ENCODE results near the gene ZSCAN12.

The ZSCAN12 gene

GRCh38 chr6:28353356-28353755 lies 46.2 kb downstream of the ZSCAN12 start:
- no peak for DNase-seq

- DNase-seq = no peak
Observed at GRCh38 chr6:28351493-28351925, 48.0 kb downstream of the ZSCAN12 start.

- no peak for DNase-seq
Observed at GRCh38 chr6:28351087-28351486, 48.5 kb downstream of the ZSCAN12 start.

- no peak for DNase-seq
Observed at GRCh38 chr6:28349892-28350737, 49.4 kb downstream of the ZSCAN12 start, which contains the start of gene ZKSCAN3. Gene ZKSCAN3, plus strand, starts transcription at chr6:28349947. Its CDS starts 9,640 bp downstream, at chr6:28359587.

- peak; percentile 51 for DNase-seq
Observed at GRCh38 chr6:28349344-28349891, 50.1 kb downstream of the ZSCAN12 start.

- DNase-seq = no peak
Observed at GRCh38 chr6:28347119-28347518, 52.4 kb downstream of the ZSCAN12 start.

- no peak for DNase-seq
Observed at GRCh38 chr6:28345201-28345600, 54.3 kb downstream of the ZSCAN12 start.

GRCh38 chr6:28343898-28344677 lies 55.5 kb downstream of the ZSCAN12 start:
- DNase-seq = no peak

- DNase-seq = no peak
Observed at GRCh38 chr6:28340310-28341095, 59.0 kb downstream of the ZSCAN12 start.

- DNase-seq = no peak
Observed at GRCh38 chr6:28337121-28337520, 62.4 kb downstream of the ZSCAN12 start.

GRCh38 chr6:28336284-28337120 lies 63.0 kb downstream of the ZSCAN12 start:
- DNase-seq = peak; percentile 47

- peak; percentile 55 for DNase-seq
Observed at GRCh38 chr6:28335564-28336283, 63.8 kb downstream of the ZSCAN12 start, which contains the start of gene ZSCAN31. Gene ZSCAN31, minus strand, starts transcription at chr6:28336148. Its CDS starts 6,465 bp downstream, at chr6:28329683.

- no peak for DNase-seq
Observed at GRCh38 chr6:28335040-28335563, 64.4 kb downstream of the ZSCAN12 start.

GRCh38 chr6:28334286-28335039 lies 65.1 kb downstream of the ZSCAN12 start:
- DNase-seq = no peak

GRCh38 chr6:28333599-28334018 lies 65.9 kb downstream of the ZSCAN12 start:
- DNase-seq = no peak

GRCh38 chr6:28333047-28333446 lies 66.5 kb downstream of the ZSCAN12 start:
- DNase-seq = no peak

- no peak for DNase-seq
Observed at GRCh38 chr6:28330041-28330440, 69.5 kb downstream of the ZSCAN12 start.

Data from NCI-H187 treated with DMSO at 0.1 percent for 48 hours (cell line).